HepG2 (cell line): ENCODE results near the gene C14orf119. TPM values are rescaled to one million over a fixed set of nuclear protein-coding genes. Genes with fewer than 3 reads are reported as not detected.

Source experiments
- AKAP8 ChIP-seq: sonication (generic); formaldehyde crosslinking; IDR thresholded peaks from 2 replicates; pipeline ENCODE4 v1.5.1; 2020; ENCODE audit warnings: mild to moderate bottlenecking, missing genetic modification reagents
- ARNT ChIP-seq: fragments of 450-650 bp; IDR thresholded peaks from 2 replicates; pipeline ENCODE4 v1.6.1; 2017
- ARNT2 ChIP-seq: sonication (generic); formaldehyde crosslinking; IDR thresholded peaks from 2 replicates; pipeline ENCODE4 v1.8.0; 2022; ENCODE audit warnings: mild to moderate bottlenecking, low read depth, missing genetic modification reagents, moderate library complexity
- ETV5 ChIP-seq: IDR thresholded peaks from 2 replicates; pipeline ENCODE4 v1.6.1; 2018; ENCODE audit warnings: missing biosample characterization, missing genetic modification reagents, inconsistent platforms, borderline replicate concordance
- FLYWCH1 ChIP-seq: sonication (generic); formaldehyde crosslinking; IDR thresholded peaks from 2 replicates; pipeline ENCODE4 v1.8.1; 2023; ENCODE audit warnings: mild to moderate bottlenecking, missing genetic modification reagents
- KDM5A ChIP-seq: fragments of 200-600 bp; sonication (generic); IDR thresholded peaks from 2 replicates; pipeline ENCODE4 v1.7.0; 2018; ENCODE audit warnings: antibody characterized with exemption, mild to moderate bottlenecking, low read length, borderline replicate concordance
- TARDBP ChIP-seq: sonication (generic); formaldehyde crosslinking; IDR thresholded peaks from 2 replicates; pipeline ENCODE4 v1.8.0; 2022; ENCODE audit warnings: mild to moderate bottlenecking, missing genetic modification reagents
- TEAD3 ChIP-seq: optimal IDR thresholded peaks from 2 replicates; pipeline ENCODE3; 2016; ENCODE audit warnings: borderline replicate concordance
- ZNF337 ChIP-seq: sonication (generic); formaldehyde crosslinking; IDR thresholded peaks from 2 replicates; pipeline ENCODE4 v1.5.1; 2020; ENCODE audit warnings: missing genetic modification reagents, low read depth, mild to moderate bottlenecking, borderline replicate concordance
- ZNF614 ChIP-seq: IDR thresholded peaks from 2 replicates; pipeline ENCODE4 v1.6.1; 2018; ENCODE audit warnings: missing biosample characterization, missing genetic modification reagents, inconsistent platforms, borderline replicate concordance
- ZNF768 ChIP-seq: sonication (generic); formaldehyde crosslinking; IDR thresholded peaks from 2 replicates; pipeline ENCODE4 v1.4.0; 2020; ENCODE audit warnings: missing genetic modification reagents
- ZNF83 ChIP-seq: sonication (generic); formaldehyde crosslinking; IDR thresholded peaks from 2 replicates; pipeline ENCODE4 v1.4.0; 2020; ENCODE audit warnings: missing genetic modification reagents, mild to moderate bottlenecking, borderline replicate concordance
- polyA plus RNA-seq, 8 experiments: library from polyadenylated mRNA; depleted of rRNA in 3 of 8; stranded (reverse) in 7 of 8; unstranded in 1 of 8; fragments of >200 nt; fragmentation: Illumina TruSeq in 4 of 8; extraction: Trizol in 4 of 8; gene quantifications; 2 replicates each; pipeline versions ENCODE4 v1.2.1 to v1.2.3, GENCODE V29; 2011 to 2016; ENCODE audit warnings: low read depth in 4 of 8, missing spikeins in 1 of 8, mixed read lengths in 1 of 8; ENCODE audit not compliant: insufficient read depth in 1 of 8
- total RNA-seq, 5 experiments: library from RNA; depleted of rRNA; stranded (reverse); fragments of >200 nt; fragmentation: Illumina TruSeq; extraction: Trizol; gene quantifications; 2 replicates each; pipeline ENCODE4 v1.2.3, GENCODE V29; 2016; ENCODE audit warnings: low read depth in 1 of 5
- TF ChIP-seq, protein P1 (sequence below): sonication (generic); formaldehyde crosslinking; IDR thresholded peaks from 2 replicates; pipeline ENCODE4 v1.8.0; 2023; ENCODE audit warnings: mild to moderate bottlenecking, missing genetic modification reagents
- TF ChIP-seq, protein P2 (sequence below), 2 experiments: fragments of 450-650 bp in 1 of 2; sonication (generic) in 1 of 2; formaldehyde crosslinking in 1 of 2; IDR thresholded peaks; 2 replicates each; pipeline versions ENCODE4 v1.6.1 to v1.8.0; 2016 to 2022; ENCODE audit warnings: antibody characterized with exemption in 1 of 2, mild to moderate bottlenecking in 1 of 2, missing genetic modification reagents in 1 of 2
- TF ChIP-seq, protein P3 (sequence below): sonication (generic); formaldehyde crosslinking; IDR thresholded peaks from 2 replicates; pipeline ENCODE4 v1.4.0; 2020; ENCODE audit warnings: missing genetic modification reagents, borderline replicate concordance

The C14orf119 gene
- total and polyA plus RNA-seq, 2 of the 13 experiments (the other 11 are each of a cell fraction or from before 2014, with no cell fraction given), result 117 to 206 TPM

DNA sequence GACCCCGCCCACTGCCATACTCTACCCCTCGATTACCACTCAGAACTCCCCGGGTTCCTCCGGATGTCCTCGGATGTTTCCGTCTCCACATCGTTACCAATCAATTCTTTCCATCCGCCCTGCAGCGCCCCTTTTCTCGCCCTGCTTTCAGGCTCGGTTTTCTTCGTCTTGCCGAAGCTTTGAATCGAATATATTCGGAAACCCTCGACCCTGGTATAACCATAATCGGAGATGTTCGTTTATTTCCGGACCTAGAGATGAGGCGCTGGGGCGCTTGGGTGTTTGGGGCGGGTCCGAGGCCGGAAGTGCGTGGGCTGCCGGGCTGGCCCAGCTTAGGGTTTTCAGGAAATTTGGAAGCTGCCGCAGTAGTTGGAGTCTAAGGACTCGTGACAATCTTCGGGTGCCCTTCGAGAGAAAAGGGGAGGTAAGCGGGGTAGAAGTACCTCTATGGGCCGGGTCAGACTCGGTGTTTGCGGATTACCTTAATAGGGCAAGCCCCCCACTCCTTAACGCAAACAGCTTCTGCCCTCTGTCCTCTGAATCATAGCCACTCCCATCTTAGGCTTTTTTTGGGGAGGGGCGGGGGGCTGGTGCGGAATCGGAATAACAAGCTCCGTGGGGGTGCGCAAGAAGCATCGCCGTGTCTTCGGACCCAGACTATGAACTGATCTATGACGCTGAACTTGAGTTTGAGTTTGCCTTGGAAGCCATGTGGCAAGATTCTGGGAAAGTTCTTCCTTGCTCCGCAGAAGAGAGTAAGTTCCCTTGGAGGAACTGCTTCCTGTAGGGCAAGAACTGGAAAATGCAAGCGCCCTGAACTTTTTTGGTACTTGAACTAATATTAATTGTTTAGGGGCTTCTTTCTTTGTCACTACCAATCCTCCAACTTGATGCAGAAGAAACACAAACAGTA is at the start of gene C14orf119 (continued):
- TF ChIP-seq, protein P1, sequence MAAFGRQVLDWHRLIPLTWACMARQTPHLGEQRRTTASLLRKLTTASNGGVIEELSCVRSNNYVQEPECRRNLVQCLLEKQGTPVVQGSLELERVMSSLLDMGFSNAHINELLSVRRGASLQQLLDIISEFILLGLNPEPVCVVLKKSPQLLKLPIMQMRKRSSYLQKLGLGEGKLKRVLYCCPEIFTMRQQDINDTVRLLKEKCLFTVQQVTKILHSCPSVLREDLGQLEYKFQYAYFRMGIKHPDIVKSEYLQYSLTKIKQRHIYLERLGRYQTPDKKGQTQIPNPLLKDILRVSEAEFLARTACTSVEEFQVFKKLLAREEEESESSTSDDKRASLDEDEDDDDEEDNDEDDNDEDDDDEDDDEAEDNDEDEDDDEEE (CRISPR knock-in tag), result peak; percentile 45; the same call in 1 of the 2 replicates
- TF ChIP-seq TEAD3 (peak; percentile 53), KDM5A (peak; percentile 85), TARDBP (peak; percentile 53; the same call in 1 of the 2 replicates), ZNF614 (0 out of 2 replicates have a peak, but pooled peaks have one; percentile 37), ARNT (no peak), ETV5 (CRISPR knock-in tag) (peak; percentile 94), ZNF83 (0 out of 2 replicates have a peak, but pooled peaks have one; percentile 71), AKAP8 (CRISPR knock-in tag) (no peak; the same call in 1 of the 2 replicates), ARNT2 (CRISPR knock-in tag) (peak; percentile 85), FLYWCH1 (CRISPR knock-in tag) (no peak), ZNF337 (CRISPR knock-in tag) (no peak; the same call in 1 of the 2 replicates), ZNF768 (no peak)
- TF ChIP-seq, protein P2, sequence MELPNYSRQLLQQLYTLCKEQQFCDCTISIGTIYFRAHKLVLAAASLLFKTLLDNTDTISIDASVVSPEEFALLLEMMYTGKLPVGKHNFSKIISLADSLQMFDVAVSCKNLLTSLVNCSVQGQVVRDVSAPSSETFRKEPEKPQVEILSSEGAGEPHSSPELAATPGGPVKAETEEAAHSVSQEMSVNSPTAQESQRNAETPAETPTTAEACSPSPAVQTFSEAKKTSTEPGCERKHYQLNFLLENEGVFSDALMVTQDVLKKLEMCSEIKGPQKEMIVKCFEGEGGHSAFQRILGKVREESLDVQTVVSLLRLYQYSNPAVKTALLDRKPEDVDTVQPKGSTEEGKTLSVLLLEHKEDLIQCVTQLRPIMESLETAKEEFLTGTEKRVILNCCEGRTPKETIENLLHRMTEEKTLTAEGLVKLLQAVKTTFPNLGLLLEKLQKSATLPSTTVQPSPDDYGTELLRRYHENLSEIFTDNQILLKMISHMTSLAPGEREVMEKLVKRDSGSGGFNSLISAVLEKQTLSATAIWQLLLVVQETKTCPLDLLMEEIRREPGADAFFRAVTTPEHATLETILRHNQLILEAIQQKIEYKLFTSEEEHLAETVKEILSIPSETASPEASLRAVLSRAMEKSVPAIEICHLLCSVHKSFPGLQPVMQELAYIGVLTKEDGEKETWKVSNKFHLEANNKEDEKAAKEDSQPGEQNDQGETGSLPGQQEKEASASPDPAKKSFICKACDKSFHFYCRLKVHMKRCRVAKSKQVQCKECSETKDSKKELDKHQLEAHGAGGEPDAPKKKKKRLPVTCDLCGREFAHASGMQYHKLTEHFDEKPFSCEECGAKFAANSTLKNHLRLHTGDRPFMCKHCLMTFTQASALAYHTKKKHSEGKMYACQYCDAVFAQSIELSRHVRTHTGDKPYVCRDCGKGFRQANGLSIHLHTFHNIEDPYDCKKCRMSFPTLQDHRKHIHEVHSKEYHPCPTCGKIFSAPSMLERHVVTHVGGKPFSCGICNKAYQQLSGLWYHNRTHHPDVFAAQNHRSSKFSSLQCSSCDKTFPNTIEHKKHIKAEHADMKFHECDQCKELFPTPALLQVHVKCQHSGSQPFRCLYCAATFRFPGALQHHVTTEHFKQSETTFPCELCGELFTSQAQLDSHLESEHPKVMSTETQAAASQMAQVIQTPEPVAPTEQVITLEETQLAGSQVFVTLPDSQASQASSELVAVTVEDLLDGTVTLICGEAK (IDR thresholded peaks at IDR 0.05), result no peak
- TF ChIP-seq, protein P2 (CRISPR knock-in tag; IDR thresholded peaks at IDR 0.05), result no peak
- TF ChIP-seq, protein P3, sequence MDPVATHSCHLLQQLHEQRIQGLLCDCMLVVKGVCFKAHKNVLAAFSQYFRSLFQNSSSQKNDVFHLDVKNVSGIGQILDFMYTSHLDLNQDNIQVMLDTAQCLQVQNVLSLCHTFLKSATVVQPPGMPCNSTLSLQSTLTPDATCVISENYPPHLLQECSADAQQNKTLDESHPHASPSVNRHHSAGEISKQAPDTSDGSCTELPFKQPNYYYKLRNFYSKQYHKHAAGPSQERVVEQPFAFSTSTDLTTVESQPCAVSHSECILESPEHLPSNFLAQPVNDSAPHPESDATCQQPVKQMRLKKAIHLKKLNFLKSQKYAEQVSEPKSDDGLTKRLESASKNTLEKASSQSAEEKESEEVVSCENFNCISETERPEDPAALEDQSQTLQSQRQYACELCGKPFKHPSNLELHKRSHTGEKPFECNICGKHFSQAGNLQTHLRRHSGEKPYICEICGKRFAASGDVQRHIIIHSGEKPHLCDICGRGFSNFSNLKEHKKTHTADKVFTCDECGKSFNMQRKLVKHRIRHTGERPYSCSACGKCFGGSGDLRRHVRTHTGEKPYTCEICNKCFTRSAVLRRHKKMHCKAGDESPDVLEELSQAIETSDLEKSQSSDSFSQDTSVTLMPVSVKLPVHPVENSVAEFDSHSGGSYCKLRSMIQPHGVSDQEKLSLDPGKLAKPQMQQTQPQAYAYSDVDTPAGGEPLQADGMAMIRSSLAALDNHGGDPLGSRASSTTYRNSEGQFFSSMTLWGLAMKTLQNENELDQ (CRISPR knock-in tag), result peak; percentile 23; the same call in 1 of the 2 replicates
